Tibial nerve (tissue), 4 donors: ENCODE data around the gene CELF1. TPM values are rescaled to one million over a fixed set of nuclear protein-coding genes. Genes with fewer than 3 reads are reported as not detected.
A peak's percentile ranks its signal among the peaks of the same experiment; 100 is the strongest.

ENCODE experiments used
- DNase-seq, 2 donors: peaks; one replicate each; pipeline ENCODE4 v3.0.0-alpha.2; 2019; ENCODE audit warnings: low spot score in 2 of 2
- H3K27ac ChIP-seq, 4 donors: fragments of 200-600 bp; sonication (generic) in 3 of 4; one replicate each; pipeline ENCODE4 v1.5.1; 2017 to 2019; ENCODE audit warnings: mild to moderate bottlenecking in 1 of 4
- H3K27me3 ChIP-seq, 2 donors: fragments of 200-600 bp; sonication (generic) in 1 of 2; one replicate each; pipeline versions ENCODE4 v1.5.1 to v1.6.0; 2017 to 2019
- H3K36me3 ChIP-seq, 3 donors: fragments of 200-600 bp; sonication (generic); one replicate each; pipeline ENCODE4 v1.5.1; 2018 to 2019
- H3K4me1 ChIP-seq, 4 donors: fragments of 200-600 bp; sonication (generic) in 3 of 4; one replicate each; pipeline ENCODE4 v1.5.1; 2017 to 2019
- H3K4me3 ChIP-seq, 4 donors: fragments of 200-600 bp; sonication (generic) in 3 of 4; one replicate each; pipeline ENCODE4 v1.5.1; 2017 to 2019; ENCODE audit warnings: mild to moderate bottlenecking in 1 of 4, moderate library complexity in 1 of 4
- H3K9me3 ChIP-seq, 4 donors: fragments of 200-600 bp; sonication (generic) in 3 of 4; one replicate each; pipeline ENCODE4 v1.5.1; 2017 to 2019
- CTCF ChIP-seq, 5 experiments: fragments of 200-600 bp in 3 of 5; fragments of 450-650 bp in 2 of 5; sonication (generic) in 3 of 5; IDR thresholded peaks; one replicate each; pipeline ENCODE4 v1.5.1; 2016 to 2019; ENCODE audit warnings: antibody characterized with exemption in 5 of 5, mild to moderate bottlenecking in 3 of 5, moderate library complexity in 2 of 5
- EP300 ChIP-seq, 2 donors: sonication (generic); formaldehyde crosslinking; IDR thresholded peaks; one replicate each; pipeline ENCODE4 v1.6.1; 2017; ENCODE audit warnings: antibody characterized with exemption in 2 of 2, mild to moderate bottlenecking in 1 of 2
- POLR2A ChIP-seq, 2 donors: fragments of 450-650 bp; IDR thresholded peaks; one replicate each; pipeline ENCODE4 v1.6.1; 2017; ENCODE audit warnings: antibody characterized with exemption in 2 of 2, mild to moderate bottlenecking in 2 of 2, moderate library complexity in 2 of 2
- WGBS, 2 donors: methylation state at CpG; one replicate each; pipeline ENCODE4 v1.1.5; 2018; 5-methylcytosine and 5-hydroxymethylcytosine counted together
- total RNA-seq, 4 donors: library from RNA; depleted of rRNA; stranded (reverse); fragments of >200 nt; gene quantifications; one replicate each; pipeline ENCODE4 v1.1.0, GENCODE V29; 2016

CELF1 gene
- total RNA-seq, result 100 to 1,000 TPM in 3 of 4 donors, 10 to 100 TPM in 1; 70.3 to 144 (median 127) TPM

DNA sequence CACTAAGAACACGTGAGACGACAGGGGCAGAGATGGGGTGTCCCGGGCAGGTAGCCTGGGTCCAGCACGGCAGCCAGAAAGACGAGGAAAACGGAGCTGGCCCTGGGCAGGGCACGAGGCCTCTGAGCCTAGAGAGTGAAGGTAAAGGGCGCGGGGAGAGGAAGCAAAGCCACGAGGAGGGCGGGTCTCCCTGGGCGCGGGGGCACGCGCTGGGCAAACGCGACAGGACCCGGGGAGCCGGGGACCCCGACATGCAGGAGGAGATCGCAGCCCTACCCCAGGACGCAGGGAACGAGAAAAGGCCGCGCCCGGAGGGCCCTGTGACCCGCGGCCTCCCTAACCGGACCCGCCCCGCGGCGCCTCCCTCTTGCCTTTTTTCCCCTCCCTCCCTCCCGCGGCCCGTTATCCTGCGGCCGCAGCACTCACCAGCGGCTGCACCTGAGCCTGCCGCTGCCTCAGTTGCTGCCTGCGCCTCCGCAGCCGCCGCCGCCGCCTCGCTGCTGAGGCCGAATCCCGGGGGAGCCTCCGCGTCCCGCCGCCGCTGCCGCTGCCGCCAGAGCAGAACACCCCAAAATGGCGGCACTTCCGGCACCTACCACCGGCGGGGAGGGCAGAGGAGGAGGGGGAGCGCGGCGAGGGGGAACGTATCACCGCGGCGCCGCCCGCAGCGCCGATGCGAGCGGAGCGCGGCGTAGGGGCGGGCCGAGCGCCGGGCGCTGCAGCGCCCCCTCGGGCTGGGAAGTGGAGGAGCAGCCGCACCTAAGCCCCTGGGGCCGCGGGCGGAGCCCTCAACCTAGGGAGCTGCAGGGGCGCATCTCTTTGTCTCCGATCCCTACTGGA lies at the start of gene CELF1:
TSS of gene CELF1 (minus strand) at position 567 of the 840 bp plus-strand sequence. CDS start 53,609 bp downstream, outside the sequence.
- peak; percentile 80 to 82 for DNase-seq
- Histone ChIP-seq H3K27me3 (no peaks in the 10 kb centered on the region), H3K27ac (peak within 1 kb of the TSS; percentile 90 to 97 (median 92)), H3K36me3 (peaks cover 0 to 4% (median 0%) of the 10 kb centered on the region in 3 donors), H3K4me3 (peak within 1 kb of the TSS; percentile 92 to 99 (median 96)), H3K4me1 (peaks cover 0 to 50% (median 16%) of the 10 kb centered on the region in 4 donors), H3K9me3 (no peaks in the 10 kb centered on the region)
- WGBS, 2 donors, result 0 to 1% methylated on average over 56 to 87 of the region's 89 CpGs
- TF ChIP-seq EP300 (IDR thresholded peaks at IDR 0.05) (peak in 1 of 2 donors; percentile 84), POLR2A (IDR thresholded peaks at IDR 0.05) (peak; percentile 67 to 68), CTCF (IDR thresholded peaks at IDR 0.05) (peak; percentile 95 to 98 (median 98))

DNA sequence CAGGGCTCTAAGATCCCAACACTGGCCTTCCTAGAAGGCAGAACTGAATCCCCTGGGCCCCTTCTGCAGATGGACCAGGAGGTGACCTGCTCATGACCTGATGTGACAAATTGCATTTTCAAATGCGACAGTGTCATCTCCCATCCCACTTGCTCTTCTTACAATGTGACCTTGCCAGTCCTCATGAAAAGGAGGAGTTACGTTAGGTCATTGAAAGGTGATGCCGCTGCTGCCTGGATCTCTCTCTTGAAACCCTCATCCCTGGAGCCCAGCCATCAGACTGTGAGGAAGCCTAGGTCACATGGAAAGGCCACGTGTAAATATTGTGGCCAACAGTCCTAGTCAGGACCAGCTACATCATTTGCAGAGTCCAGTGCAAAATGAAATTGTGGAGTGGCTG lies 47.0 kb upstream of the CELF1 start:
- Histone ChIP-seq H3K4me1 (no peaks in the 10 kb centered on the region), H3K4me3 (no peak overlapping the region), H3K36me3 (no peaks in the 10 kb centered on the region), H3K27ac (no peak overlapping the region), H3K27me3 (peaks cover 0 to 8% of the 10 kb centered on the region in 2 donors), H3K9me3 (no peaks in the 10 kb centered on the region)
- 57 to 66% methylated on average over 4 of the region's 4 CpGs for WGBS, 2 donors
- TF ChIP-seq CTCF (IDR thresholded peaks at IDR 0.05) (no peak), POLR2A (IDR thresholded peaks at IDR 0.05) (no peak), EP300 (IDR thresholded peaks at IDR 0.05) (no peak)
- no peak for DNase-seq

- no peaks in the 10 kb centered on the region for H3K36me3 ChIP-seq
- TF ChIP-seq POLR2A (IDR thresholded peaks at IDR 0.05) (no peak), CTCF (IDR thresholded peaks at IDR 0.05) (no peak), EP300 (IDR thresholded peaks at IDR 0.05) (no peak)
- H3K27ac ChIP-seq, result no peak overlapping the region
- H3K4me1 ChIP-seq, result peaks cover 0 to 24% (median 5%) of the 10 kb centered on the region in 4 donors
- H3K9me3 ChIP-seq, result no peaks in the 10 kb centered on the region
- peaks cover 0 to 33% of the 10 kb centered on the region in 2 donors for H3K27me3 ChIP-seq
- no peak for DNase-seq
- H3K4me3 ChIP-seq, result no peak overlapping the region
- 100% methylated on average over 1 of the region's 1 CpG for WGBS, 2 donors
Measured at GRCh38 chr11:47595967-47596366, 43.0 kb upstream of the CELF1 start.

GRCh38 chr11:47595029-47595428 lies 42.1 kb upstream of the CELF1 start:
- H3K27ac ChIP-seq, result no peak overlapping the region
- no peaks in the 10 kb centered on the region for H3K36me3 ChIP-seq
- H3K27me3 ChIP-seq, result peaks cover 0 to 33% of the 10 kb centered on the region in 2 donors
- 55 to 73% methylated on average over 7 of the region's 7 CpGs for WGBS, 2 donors
- peaks cover 0 to 27% (median 5%) of the 10 kb centered on the region in 4 donors for H3K4me1 ChIP-seq
- TF ChIP-seq CTCF (IDR thresholded peaks at IDR 0.05) (no peak), EP300 (IDR thresholded peaks at IDR 0.05) (no peak), POLR2A (IDR thresholded peaks at IDR 0.05) (no peak)
- no peaks in the 10 kb centered on the region for H3K9me3 ChIP-seq
- no peak overlapping the region for H3K4me3 ChIP-seq
- no peak for DNase-seq
